H1 (cell line): ENCODE measurements around the gene ARRDC2.

Source experiments
- CEBPB ChIP-seq: IDR thresholded peaks from 2 replicates; pipeline ENCODE4 v1.6.1; 2012; ENCODE audit warnings: low read depth, low read length
- CTCF ChIP-seq, 3 experiments: IDR thresholded peaks; 1 replicate in 2 of 3; 2 replicates in 1 of 3; pipeline versions ENCODE4 v1.5.1 to v1.6.1; 2011; ENCODE audit warnings: low read length in 3 of 3, mild to moderate bottlenecking in 3 of 3, inconsistent platforms in 2 of 3, low read depth in 1 of 3, moderate library complexity in 1 of 3; ENCODE audit not compliant: insufficient read depth in 1 of 3; ENCODE audit errors: control extremely low read depth in 1 of 3
- EP300 ChIP-seq, 2 experiments: IDR thresholded peaks; 1 replicate in 1 of 2; 2 replicates in 1 of 2; pipeline ENCODE4 v1.6.1; 2011 to 2012; ENCODE audit warnings: low read depth in 2 of 2, low read length in 2 of 2, mild to moderate bottlenecking in 2 of 2, borderline replicate concordance in 1 of 2, inconsistent platforms in 1 of 2, moderate library complexity in 1 of 2
- KDM1A ChIP-seq: fragments of 200-600, 300-600 bp; sonication (generic); IDR thresholded peaks from 2 replicates; pipeline ENCODE4 v1.7.1; 2016; ENCODE audit warnings: mild to moderate bottlenecking, low read length, borderline replicate concordance
- MAX ChIP-seq: IDR thresholded peaks from 2 replicates; pipeline ENCODE4 v1.6.1; 2012; ENCODE audit warnings: inconsistent platforms
- POLR2A ChIP-seq, 2 experiments: IDR thresholded peaks; 1 replicate in 1 of 2; 2 replicates in 1 of 2; pipeline ENCODE4 v1.6.1; 2011; ENCODE audit warnings: low read depth in 2 of 2, low read length in 2 of 2, mild to moderate bottlenecking in 2 of 2; ENCODE audit errors: control extremely low read depth in 1 of 2

GRCh38 chr19:17996826-17997316, 11.1 kb upstream of the ARRDC2 start:
- TF ChIP-seq POLR2A (IDR thresholded peaks at IDR 0.05; ENCODE audit: control extremely low read depth in 1 of 2, low read depth in 2 of 2, low read length in 2 of 2) (no peak), EP300 (IDR thresholded peaks at IDR 0.05; ENCODE audit: borderline replicate concordance in 1 of 2, low read depth in 2 of 2, low read length in 2 of 2) (no peak), CEBPB (0 out of 2 replicates have a peak, but pooled peaks have one; percentile 22), CTCF (IDR thresholded peaks at IDR 0.05; ENCODE audit: control extremely low read depth in 1 of 3, insufficient read depth in 1 of 3, low read depth in 1 of 3, low read length in 3 of 3) (peak; percentile 98 to 99 (median 99)), KDM1A (no peak), MAX (no peak)
